Measurements from ENCODE around the gene ARHGAP19.
"Not testable (repeated sequence)": the region's sequence is repeated elsewhere in the genome, so short reads cannot be mapped to it uniquely, and the experiment has no call there.

The ARHGAP19 gene

GRCh38 chr10:97321032-97321803 is 28.8 kb upstream of the ARHGAP19 start:
- DNase-seq = peak; percentile 41

DNA sequence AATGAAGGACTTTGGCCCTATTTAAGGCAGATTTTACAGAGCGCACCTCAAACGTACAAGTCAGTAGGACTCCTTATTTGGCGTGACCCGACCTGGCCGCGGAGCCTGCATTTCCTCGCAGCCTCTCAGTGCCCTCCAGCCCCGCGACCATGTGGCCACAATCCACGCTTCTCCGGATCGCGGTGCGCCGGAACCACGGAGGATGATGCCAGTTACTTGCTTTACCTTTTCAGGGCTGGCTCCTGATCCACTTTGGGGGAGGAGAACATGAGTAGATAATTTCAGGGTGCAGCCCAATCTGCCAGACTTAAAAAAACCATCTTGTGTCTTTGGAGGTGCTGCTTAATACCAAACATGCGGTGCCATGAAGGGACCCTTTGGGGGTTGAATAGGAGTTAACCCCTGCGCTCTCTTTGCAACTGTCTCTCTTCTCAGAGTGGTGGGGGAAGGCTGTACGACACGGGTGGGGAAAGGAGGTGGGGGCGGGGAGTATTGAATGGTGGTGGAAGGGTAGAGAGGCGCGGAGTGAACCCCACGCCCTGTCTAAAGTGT is 28.1 kb upstream of the ARHGAP19 start:
- no peak for DNase-seq

DNA sequence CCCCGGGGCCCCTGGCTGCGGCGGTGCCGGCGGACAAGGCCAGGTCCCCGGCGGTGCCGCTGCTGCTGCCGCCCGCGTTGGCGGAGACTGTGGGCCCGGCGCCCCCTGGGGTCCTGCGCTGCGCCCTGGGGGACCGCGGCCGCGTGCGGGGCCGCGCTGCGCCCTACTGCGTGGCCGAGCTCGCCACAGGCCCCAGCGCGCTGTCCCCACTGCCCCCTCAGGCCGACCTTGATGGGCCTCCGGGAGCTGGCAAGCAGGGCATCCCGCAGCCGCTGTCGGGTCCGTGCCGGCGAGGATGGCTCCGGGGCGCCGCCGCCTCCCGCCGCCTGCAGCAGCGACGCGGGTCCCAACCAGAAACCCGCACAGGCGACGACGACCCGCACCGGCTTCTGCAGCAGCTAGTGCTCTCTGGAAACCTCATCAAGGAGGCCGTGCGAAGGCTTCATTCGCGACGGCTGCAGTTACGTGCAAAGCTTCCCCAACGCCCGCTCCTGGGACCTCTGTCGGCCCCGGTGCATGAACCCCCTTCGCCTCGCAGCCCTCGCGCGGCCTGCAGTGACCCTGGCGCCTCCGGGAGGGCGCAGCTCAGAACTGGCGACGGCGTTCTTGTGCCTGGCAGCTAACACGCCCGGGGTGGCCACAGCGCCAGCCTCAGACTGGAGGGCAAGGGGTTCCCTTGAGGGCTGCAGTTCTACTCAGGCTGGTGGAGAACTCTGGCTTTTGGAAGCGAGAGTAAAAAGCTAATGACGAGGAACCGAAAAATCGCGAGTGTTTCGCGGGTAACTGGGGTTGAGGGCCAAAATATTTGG is 27.4 kb upstream of the ARHGAP19 start:
- DNase-seq = peak; percentile 73

DNA sequence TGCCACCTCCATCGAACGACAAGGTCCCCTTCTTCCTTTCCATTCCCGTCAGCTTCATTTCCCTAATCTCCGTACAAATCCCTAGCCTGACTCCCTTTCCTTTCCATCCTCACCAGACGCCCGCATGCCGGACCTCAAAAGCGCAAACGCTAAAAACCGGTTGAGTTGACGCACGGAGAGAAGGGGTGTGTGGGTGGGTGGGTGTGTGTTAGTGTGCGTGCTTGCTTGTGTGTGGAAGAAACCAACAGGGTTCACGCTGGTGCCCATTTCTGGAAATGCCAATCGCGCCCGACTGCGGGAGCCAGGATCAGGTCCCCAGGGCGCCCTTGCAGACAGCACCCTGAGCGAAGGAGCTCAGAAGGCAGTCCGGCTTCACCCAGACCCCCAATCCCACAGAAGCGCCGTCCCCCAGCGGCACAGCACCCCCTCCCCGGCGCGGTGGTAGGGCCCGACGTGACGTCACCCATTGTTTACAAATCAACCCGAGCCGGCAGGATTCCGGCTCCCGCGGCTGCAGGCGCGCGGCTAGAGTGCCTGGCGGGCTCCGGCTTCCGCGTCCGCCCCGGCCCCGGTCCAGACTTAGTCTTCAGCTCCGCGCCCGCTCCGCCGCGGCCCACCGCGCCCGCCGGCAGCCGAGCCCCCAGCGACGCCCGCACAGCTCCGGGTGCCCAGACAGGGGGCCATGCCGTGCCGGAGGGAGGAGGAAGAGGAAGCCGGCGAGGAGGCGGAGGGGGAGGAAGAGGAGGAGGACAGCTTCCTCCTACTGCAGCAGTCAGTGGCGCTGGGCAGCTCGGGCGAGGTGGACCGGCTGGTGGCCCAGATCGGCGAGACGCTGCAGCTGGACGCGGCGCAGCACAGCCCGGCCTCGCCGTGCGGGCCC is 26.6 kb upstream of the ARHGAP19 start, which contains the start of gene FRAT1:
FRAT1 (plus strand) TSS at position 500 of the 880 bp plus-strand sequence; CDS start at position 683, 183 bp downstream.
- DNase-seq = peak; percentile 88

DNA sequence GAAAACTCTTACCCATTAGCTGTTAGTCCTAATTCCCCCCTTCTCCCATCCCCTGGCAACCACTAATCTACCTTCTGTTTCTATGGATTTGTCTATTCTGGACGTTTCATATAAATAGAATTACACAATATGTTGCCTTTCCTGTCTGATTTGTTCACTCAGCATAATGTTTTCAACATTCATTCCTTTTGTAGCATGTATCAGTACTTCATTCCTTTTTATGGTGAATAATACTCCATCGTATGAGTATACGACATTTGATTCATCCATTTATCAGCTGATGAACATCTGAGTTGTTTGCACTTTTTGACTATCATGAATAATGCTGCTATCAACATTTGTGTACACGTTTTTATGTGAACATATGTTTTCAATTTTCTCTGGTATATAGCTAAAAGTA is 22.2 kb upstream of the ARHGAP19 start:
- no peak for DNase-seq

- peak; percentile 72 for DNase-seq
These were observed 20.5 kb upstream of the ARHGAP19 start for GRCh38 chr10:97312897-97313296.

GRCh38 chr10:97311111-97311626 is 18.7 kb upstream of the ARHGAP19 start:
- no peak for DNase-seq

DNA sequence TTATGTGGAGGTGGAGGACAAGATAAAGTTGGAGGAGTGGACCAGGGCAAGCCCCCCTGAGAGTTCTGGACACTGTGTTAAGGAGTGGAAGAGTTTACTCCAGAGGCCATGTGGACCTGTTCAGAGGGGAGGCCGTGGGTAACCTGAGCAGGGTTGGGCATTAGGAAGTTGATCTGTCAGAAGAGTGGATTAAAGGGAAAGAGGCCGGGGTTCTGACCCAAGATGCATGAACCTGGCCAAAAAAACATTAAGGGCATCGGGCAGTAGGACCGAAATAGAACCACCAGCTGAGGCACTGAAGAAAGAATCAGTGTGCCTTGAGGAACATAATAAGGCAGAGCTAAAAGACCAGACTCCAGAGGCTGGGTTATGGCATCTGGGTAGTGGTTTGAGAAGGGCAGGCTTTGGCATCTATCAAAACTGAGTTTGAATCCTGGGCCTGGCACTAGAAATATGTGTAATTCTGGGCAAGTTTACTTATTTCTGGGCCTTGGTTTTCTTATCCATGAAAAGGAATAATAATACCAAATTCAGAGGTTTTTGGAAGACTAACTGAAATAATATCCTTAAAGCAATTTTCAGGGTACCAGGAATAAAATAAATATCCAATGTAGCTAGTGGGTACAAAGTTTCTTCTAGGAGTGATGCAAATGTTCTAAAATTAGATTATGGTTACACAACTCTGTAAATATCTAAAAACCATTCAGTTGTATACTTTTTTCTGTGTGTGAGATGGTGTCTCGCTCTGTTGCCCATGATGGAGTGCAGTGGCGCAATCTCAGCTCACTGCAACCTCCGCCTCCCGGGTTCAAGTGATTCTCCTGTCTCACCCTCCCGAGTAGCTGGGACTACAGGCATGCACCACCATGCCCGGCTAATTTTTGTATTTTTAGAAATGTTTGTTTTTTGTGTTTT is 15.7 kb upstream of the ARHGAP19 start:
- no peak for DNase-seq

- DNase-seq = no peak
These were observed 15.0 kb upstream of the ARHGAP19 start for GRCh38 chr10:97307441-97307840.

DNA sequence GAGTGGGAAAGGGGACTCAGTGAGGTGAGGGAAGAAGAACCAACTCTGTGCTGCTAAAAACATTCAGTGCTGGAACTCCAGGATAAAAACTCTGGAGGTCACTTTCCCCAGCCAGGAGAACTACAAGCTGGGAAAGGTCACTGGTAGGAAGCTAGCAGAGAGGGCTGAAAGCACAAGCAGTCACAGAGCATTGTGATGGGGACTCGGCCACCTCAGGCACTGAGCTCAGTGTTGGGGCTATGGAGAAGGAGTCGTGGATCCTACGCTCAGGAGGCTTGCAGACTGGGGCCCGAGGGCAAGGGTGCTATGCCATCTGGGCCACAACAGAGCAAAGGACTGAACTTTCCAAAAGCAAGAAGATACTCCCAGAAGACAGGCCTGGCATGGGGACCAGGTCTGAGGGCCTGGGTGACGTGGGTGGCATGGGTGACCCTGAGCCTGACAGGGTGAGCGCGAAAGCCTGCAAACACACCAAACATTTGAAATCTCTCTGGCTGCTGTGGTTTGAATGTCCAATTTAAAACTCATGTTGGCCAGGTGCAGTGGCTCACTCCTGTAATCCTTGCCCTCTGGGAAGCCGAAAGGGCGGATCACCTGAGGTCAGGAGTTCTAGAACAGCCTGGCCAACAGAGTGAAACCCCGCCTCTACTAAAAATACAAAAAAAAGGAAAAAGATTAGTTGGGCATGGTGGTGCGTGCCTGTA is 9.8 kb upstream of the ARHGAP19 start:
- no peak for DNase-seq

DNA sequence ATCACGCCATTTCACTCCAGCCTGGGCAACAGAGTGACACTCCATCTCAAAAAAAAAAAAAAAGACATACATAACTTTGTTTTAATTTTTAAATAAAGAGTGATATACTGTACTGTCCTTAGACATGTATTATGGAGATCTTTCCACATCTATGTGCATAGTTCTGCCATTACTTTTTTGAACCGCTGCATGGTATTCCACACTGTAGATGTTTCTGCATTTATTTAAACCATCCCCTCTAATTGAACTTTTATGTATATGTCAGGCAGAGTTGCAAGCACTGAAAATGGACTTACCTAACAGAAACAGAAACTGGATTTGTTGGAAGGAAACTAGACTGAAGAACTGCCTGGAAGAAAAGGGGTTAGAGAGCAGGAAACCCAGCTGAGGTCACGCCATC is 8.5 kb upstream of the ARHGAP19 start:
- no peak for DNase-seq

GRCh38 chr10:97298223-97298571 is 5.8 kb upstream of the ARHGAP19 start:
- no peak for DNase-seq

DNA sequence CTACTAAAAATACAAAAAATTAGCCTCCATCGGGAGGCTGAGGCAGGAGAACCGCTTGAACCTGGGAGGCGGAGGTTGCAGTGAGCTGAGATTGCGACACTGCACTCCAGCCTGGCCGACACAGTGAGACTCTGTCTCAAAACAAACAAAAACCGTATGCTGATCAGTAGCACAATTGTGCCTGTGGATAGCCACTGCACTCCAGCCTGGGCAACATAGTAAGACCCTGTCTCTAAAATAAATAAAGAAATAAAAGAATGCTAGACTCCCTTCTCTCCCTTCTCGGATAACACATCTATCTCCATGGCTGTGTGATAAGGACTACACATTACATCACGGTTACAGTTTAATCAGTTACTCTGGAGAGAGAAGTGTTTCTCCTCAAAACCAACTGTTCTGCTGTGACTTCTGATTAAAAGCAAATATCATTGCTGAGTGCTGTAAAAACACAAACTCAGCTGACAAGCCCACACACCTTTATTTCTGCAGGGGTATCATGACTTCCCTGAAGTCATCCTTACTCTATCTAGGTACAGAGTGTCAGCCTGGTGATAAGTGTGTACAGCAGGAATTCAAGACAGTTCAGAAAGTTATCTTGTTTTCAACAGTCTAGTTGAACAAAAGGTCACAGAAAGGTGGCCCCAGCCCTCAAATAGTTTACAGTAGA is 5.3 kb upstream of the ARHGAP19 start:
- peak; percentile 79 for DNase-seq

DNA sequence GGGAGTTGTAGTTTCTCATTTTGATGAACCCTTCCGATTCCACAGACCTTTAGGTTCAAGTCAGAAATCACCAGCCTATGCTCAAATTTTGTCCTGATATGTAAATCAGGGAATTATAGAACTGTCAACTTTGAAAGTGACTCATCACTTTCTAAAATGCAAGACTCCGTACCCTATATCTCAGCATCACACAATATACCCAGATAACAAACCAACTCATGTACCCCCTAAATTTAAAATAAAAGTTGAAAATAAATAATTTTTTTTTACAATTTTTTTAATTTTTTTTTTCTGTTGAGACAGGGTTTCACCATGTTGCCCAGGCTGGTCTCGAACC is 393 bp upstream of the ARHGAP19 start:
- DNase-seq = no peak

- DNase-seq = no peak
These were observed 910 bp downstream of the ARHGAP19 start for GRCh38 chr10:97291357-97292096.

- not testable (repeated sequence) for DNase-seq
These were observed 1.7 kb downstream of the ARHGAP19 start for GRCh38 chr10:97290576-97291356.

DNA sequence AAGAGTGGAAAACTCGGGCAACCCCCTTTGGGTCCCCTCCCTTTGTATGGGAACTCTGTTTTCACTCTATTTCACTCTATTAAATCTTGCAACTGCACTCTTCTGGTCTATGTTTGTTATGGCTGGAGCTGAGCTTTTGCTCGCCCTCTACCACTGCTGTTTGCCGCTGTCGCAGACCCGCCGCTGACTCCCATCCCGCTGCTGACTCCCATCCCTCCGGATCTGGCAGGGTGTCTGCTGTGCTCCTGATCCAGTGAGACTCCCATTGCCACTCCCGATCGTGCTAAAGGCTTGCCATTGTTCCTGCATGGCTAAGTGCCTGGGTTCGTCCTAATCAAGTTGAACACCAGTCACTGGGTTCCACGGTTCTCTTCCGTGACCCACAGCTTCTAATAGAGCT is 2.4 kb downstream of the ARHGAP19 start:
- DNase-seq = not testable (repeated sequence)

GRCh38 chr10:97280783-97281182 is 11.7 kb downstream of the ARHGAP19 start:
- DNase-seq = no peak

All from hematopoietic multipotent progenitor cell treated with erythropoietin and hydrocortisone succinate and interleukin-3 and kit ligand, for 8 days (in vitro differentiated cells).